Measurements from ENCODE around the gene RFC2. TPM values are rescaled to one million over a fixed set of nuclear protein-coding genes. Genes with fewer than 3 reads are reported as not detected.
"Not testable (repeated sequence)": the region's sequence is repeated elsewhere in the genome, so short reads cannot be mapped to it uniquely, and the experiment has no call there.

The RFC2 gene
- total RNA-seq, 1 experiment from 2014 or later: 75.6 TPM

GRCh38 chr7:74197449-74198124 is 56.6 kb downstream of the RFC2 start:
- no peak for ATAC-seq
- Histone ChIP-seq H3K4me1 (ENCODE audit: control insufficient read depth in 1 of 2, insufficient read depth in 2 of 2, low read length in 2 of 2) (peaks cover 34 to 45% of the 10 kb centered on the region in 2 experiments), H3K4me3 (replicated peaks in 1 of 2; ENCODE audit: low read depth in 1 of 2, low read length in 2 of 2) (no peak overlapping the region), H3K79me2 (ENCODE audit: insufficient read depth, low read length) (peaks cover 25% of the 10 kb centered on the region), H3K9me2 (ENCODE audit: insufficient read depth) (no peaks in the 10 kb centered on the region), H4K20me1 (ENCODE audit: insufficient read depth) (no peaks in the 10 kb centered on the region), H2AFZ (ENCODE audit: low read depth, low read length, poor library complexity, severe bottlenecking) (no peak overlapping the region), H3K27me3 (ENCODE audit: insufficient read depth, low read length) (no peaks in the 10 kb centered on the region), H3K9ac (ENCODE audit: low read length) (no peak overlapping the region), H3K4me2 (ENCODE audit: low read length) (peak overlapping the region; percentile 2; the same call in 1 of the 2 replicates), H3K36me3 (ENCODE audit: control insufficient read depth in 1 of 2, insufficient read depth in 2 of 2, low read length in 2 of 2) (peaks cover 20 to 24% of the 10 kb centered on the region in 2 experiments), H3K27ac (ENCODE audit: low read depth, low read length) (peak overlapping the region; percentile 48), H3K9me3 (ENCODE audit: control insufficient read depth in 1 of 2, insufficient read depth in 1 of 2, low read depth in 1 of 2, low read length in 2 of 2) (no peaks in the 10 kb centered on the region)
- CTCF ChIA-PET: interaction anchor here (1.4 to 2.5 kb wide), 3 partner anchors 9 to 203 kb away, joined by 3 to 10 read pairs (median 7); no protein-coding TSS in a partner anchor
- intact Hi-C loops (cut with micrococcal nuclease): loop anchor here (2.0 kb wide), 1 partner anchor 129 kb away; no protein-coding TSS in a partner anchor
- POLR2A ChIA-PET: interaction anchor here (0.7 kb wide), 2 partner anchors 18 to 120 kb away, joined by 3 read pairs; no protein-coding TSS in a partner anchor
- RAD21 ChIA-PET (ENCODE audit: low non-redundant PET in 1 of 2, low total read pairs in 2 of 2, uncharacterized antibody in 2 of 2, unreplicated experiment in 2 of 2): interaction anchor here in 1 of 2 experiments (0.7 kb wide), 1 partner anchor 262 kb away, joined by 3 read pairs; no protein-coding TSS in a partner anchor
- no TSS peak for BruUV-seq (replicated peaks)
- no peak for TF ChIP-seq ZBTB33 (IDR thresholded peaks at IDR 0.05; ENCODE audit: extremely low read depth, insufficient replicate concordance, low read length)
- 0 out of 2 replicates have a peak, but pooled peaks have one; percentile 14 for TF ChIP-seq POLR2AphosphoS5 (IDR thresholded peaks at IDR 0.05; ENCODE audit: low read depth, low read length)
- no peak for TF ChIP-seq SRF (IDR thresholded peaks at IDR 0.05; ENCODE audit: low read depth)
- no peak for TF ChIP-seq FOSL1 (IDR thresholded peaks at IDR 0.05; ENCODE audit: low read depth)
- DNase-seq (ENCODE audit: low read depth, low spot score): no peak

GRCh38 chr7:74195968-74196654 is 58.1 kb downstream of the RFC2 start:
- ATAC-seq; POLR2A ChIA-PET; BruUV-seq (replicated peaks); H3K9me3 ChIP-seq (ENCODE audit: control insufficient read depth in 1 of 2, insufficient read depth in 1 of 2, low read depth in 1 of 2, low read length in 2 of 2); DNase-seq (ENCODE audit: low read depth, low spot score); H3K4me2 ChIP-seq (ENCODE audit: low read length); intact Hi-C loops (cut with micrococcal nuclease); H4K20me1 ChIP-seq (ENCODE audit: insufficient read depth); H3K9me2 ChIP-seq (ENCODE audit: insufficient read depth); H3K27me3 ChIP-seq (ENCODE audit: insufficient read depth, low read length); H2AFZ ChIP-seq (ENCODE audit: low read depth, low read length, poor library complexity, severe bottlenecking); H3K27ac ChIP-seq (ENCODE audit: low read depth, low read length); RAD21 ChIA-PET (ENCODE audit: low non-redundant PET in 1 of 2, low total read pairs in 2 of 2, uncharacterized antibody in 2 of 2, unreplicated experiment in 2 of 2); H3K4me3 ChIP-seq (replicated peaks in 1 of 2; ENCODE audit: low read depth in 1 of 2, low read length in 2 of 2); H3K9ac ChIP-seq (ENCODE audit: low read length): not testable (repeated sequence)
- CTCF ChIA-PET: interaction anchor here (1.4 kb wide), 1 partner anchor 205 kb away, joined by 3 read pairs; no protein-coding TSS in a partner anchor
- H3K4me1 ChIP-seq (ENCODE audit: control insufficient read depth in 1 of 2, insufficient read depth in 2 of 2, low read length in 2 of 2): peaks cover 31 to 42% of the 10 kb centered on the region in 2 experiments
- H3K36me3 ChIP-seq (ENCODE audit: control insufficient read depth in 1 of 2, insufficient read depth in 2 of 2, low read length in 2 of 2): peaks cover 31 to 33% of the 10 kb centered on the region in 2 experiments
- H3K79me2 ChIP-seq (ENCODE audit: insufficient read depth, low read length): peaks cover 39% of the 10 kb centered on the region

- H2AFZ ChIP-seq (ENCODE audit: low read depth, low read length, poor library complexity, severe bottlenecking); ATAC-seq; DNase-seq (ENCODE audit: low read depth, low spot score); BruUV-seq (replicated peaks); POLR2A ChIA-PET; RAD21 ChIA-PET (ENCODE audit: low non-redundant PET in 1 of 2, low total read pairs in 2 of 2, uncharacterized antibody in 2 of 2, unreplicated experiment in 2 of 2); H3K27me3 ChIP-seq (ENCODE audit: insufficient read depth, low read length); H3K9me3 ChIP-seq (ENCODE audit: control insufficient read depth in 1 of 2, insufficient read depth in 1 of 2, low read depth in 1 of 2, low read length in 2 of 2); H3K27ac ChIP-seq (ENCODE audit: low read depth, low read length); H3K4me3 ChIP-seq (replicated peaks in 1 of 2; ENCODE audit: low read depth in 1 of 2, low read length in 2 of 2); intact Hi-C loops (cut with micrococcal nuclease); H3K9me2 ChIP-seq (ENCODE audit: insufficient read depth); H4K20me1 ChIP-seq (ENCODE audit: insufficient read depth); H3K9ac ChIP-seq (ENCODE audit: low read length); H3K4me2 ChIP-seq (ENCODE audit: low read length): not testable (repeated sequence)
- H3K79me2 ChIP-seq (ENCODE audit: insufficient read depth, low read length): peaks cover 47% of the 10 kb centered on the region
- CTCF ChIA-PET: interaction anchor here (1.7 kb wide), 1 partner anchor 205 kb away, joined by 3 read pairs; no protein-coding TSS in a partner anchor
- H3K4me1 ChIP-seq (ENCODE audit: control insufficient read depth in 1 of 2, insufficient read depth in 2 of 2, low read length in 2 of 2): peaks cover 23 to 34% of the 10 kb centered on the region in 2 experiments
- H3K36me3 ChIP-seq (ENCODE audit: control insufficient read depth in 1 of 2, insufficient read depth in 2 of 2, low read length in 2 of 2): peaks cover 39 to 41% of the 10 kb centered on the region in 2 experiments
These were observed 58.9 kb downstream of the RFC2 start for GRCh38 chr7:74195139-74195860.
